ENCODE measurements around the gene SCMH1. TPM values are rescaled to one million over a fixed set of nuclear protein-coding genes. Genes with fewer than 3 reads are reported as not detected.

Gene SCMH1
- total and polyA plus RNA-seq, 2 experiments from 2014 or later = 126 to 147 TPM

GRCh38 chr1:40998668-40999067 lies 243.4 kb downstream of the SCMH1 start:
- Histone ChIP-seq H3K9me3 (ENCODE audit: low read depth) (no peaks in the 10 kb centered on the region), H3K27me3 (no peaks in the 10 kb centered on the region), H3K36me3 (peaks cover 16% of the 10 kb centered on the region), H3K4me3 (no peak overlapping the region), H3K4me1 (ENCODE audit: low read depth) (no peaks in the 10 kb centered on the region), H3K27ac (no peak overlapping the region)
- no peak for DNase-seq (ENCODE audit: low read depth in 1 of 2, low spot score in 1 of 2)
- TF ChIP-seq CTCF (IDR thresholded peaks at IDR 0.05; ENCODE audit: low read depth, low read length) = no peak

GRCh38 chr1:40997096-40997495 lies 245.0 kb downstream of the SCMH1 start:
- no peak for DNase-seq (ENCODE audit: low read depth in 1 of 2, low spot score in 1 of 2)
- no peak overlapping the region for H3K27ac ChIP-seq
- no peak overlapping the region for H3K4me3 ChIP-seq
- H3K9me3 ChIP-seq (ENCODE audit: low read depth) = no peaks in the 10 kb centered on the region
- H3K27me3 ChIP-seq = no peaks in the 10 kb centered on the region
- no peak for TF ChIP-seq CTCF (IDR thresholded peaks at IDR 0.05; ENCODE audit: low read depth, low read length)
- no peaks in the 10 kb centered on the region for H3K4me1 ChIP-seq (ENCODE audit: low read depth)
- peaks cover 18% of the 10 kb centered on the region for H3K36me3 ChIP-seq

GRCh38 chr1:40989066-40989465 lies 253.0 kb downstream of the SCMH1 start:
- no peaks in the 10 kb centered on the region for H3K9me3 ChIP-seq (ENCODE audit: low read depth)
- H3K36me3 ChIP-seq = peaks cover 27% of the 10 kb centered on the region
- TF ChIP-seq CTCF (IDR thresholded peaks at IDR 0.05; ENCODE audit: low read depth, low read length) = no peak
- H3K4me3 ChIP-seq = no peak overlapping the region
- H3K27me3 ChIP-seq = no peaks in the 10 kb centered on the region
- H3K27ac ChIP-seq = no peak overlapping the region
- DNase-seq (ENCODE audit: low read depth in 1 of 2, low spot score in 1 of 2) = no peak
- peaks cover 6% of the 10 kb centered on the region for H3K4me1 ChIP-seq (ENCODE audit: low read depth)

GRCh38 chr1:40988280-40988679 lies 253.8 kb downstream of the SCMH1 start:
- H3K27ac ChIP-seq = no peak overlapping the region
- DNase-seq (ENCODE audit: low read depth in 1 of 2, low spot score in 1 of 2) = no peak
- no peak overlapping the region for H3K4me3 ChIP-seq
- peaks cover 27% of the 10 kb centered on the region for H3K36me3 ChIP-seq
- no peak for TF ChIP-seq CTCF (IDR thresholded peaks at IDR 0.05; ENCODE audit: low read depth, low read length)
- H3K9me3 ChIP-seq (ENCODE audit: low read depth) = no peaks in the 10 kb centered on the region
- no peaks in the 10 kb centered on the region for H3K27me3 ChIP-seq
- H3K4me1 ChIP-seq (ENCODE audit: low read depth) = peaks cover 6% of the 10 kb centered on the region

- no peak for TF ChIP-seq CTCF (IDR thresholded peaks at IDR 0.05; ENCODE audit: low read depth, low read length)
- Histone ChIP-seq H3K9me3 (ENCODE audit: low read depth) (no peaks in the 10 kb centered on the region), H3K4me3 (no peak overlapping the region), H3K27me3 (no peaks in the 10 kb centered on the region), H3K4me1 (ENCODE audit: low read depth) (peaks cover 6% of the 10 kb centered on the region), H3K36me3 (peaks cover 27% of the 10 kb centered on the region), H3K27ac (no peak overlapping the region)
- DNase-seq (ENCODE audit: low read depth in 1 of 2, low spot score in 1 of 2) = no peak
These were observed 254.4 kb downstream of the SCMH1 start for GRCh38 chr1:40987439-40988276.
